ENCODE measurements around the gene FSTL4.

DNA sequence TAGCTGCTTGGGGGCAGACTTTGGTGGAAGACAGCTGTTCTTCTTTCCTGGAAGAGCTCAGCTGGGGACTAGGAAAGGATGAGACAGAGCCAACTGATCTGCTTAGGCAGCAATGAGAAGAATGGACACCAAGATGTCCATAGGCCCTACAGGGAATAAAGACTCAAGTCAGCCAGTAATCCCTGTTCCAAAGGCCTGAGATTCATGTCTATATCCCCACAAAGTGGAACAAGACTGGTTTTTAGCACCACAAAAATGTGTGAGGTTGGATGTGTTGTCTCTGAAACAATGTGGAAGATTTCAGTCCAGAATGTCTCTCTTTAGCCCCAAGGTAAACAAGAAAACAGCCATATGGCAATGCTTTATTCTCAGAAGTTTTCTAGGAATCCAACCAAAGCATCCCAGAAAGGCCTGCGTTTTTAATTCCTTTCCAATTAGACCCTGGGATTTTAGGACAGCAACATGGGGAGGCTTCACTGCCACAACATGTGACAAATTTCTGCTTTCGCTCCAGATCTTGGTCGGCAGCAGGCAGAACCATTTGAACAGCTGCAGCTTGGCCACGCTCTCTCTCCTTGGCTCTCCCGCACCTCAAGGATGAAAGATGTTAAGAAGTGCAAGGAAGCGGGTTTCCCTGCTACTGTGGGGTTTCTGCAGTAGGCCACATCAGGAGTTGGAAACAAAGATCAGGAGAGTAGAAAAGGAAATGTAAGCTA is 245.1 kb downstream of the FSTL4 start:
- TF ChIP-seq, protein P1, sequence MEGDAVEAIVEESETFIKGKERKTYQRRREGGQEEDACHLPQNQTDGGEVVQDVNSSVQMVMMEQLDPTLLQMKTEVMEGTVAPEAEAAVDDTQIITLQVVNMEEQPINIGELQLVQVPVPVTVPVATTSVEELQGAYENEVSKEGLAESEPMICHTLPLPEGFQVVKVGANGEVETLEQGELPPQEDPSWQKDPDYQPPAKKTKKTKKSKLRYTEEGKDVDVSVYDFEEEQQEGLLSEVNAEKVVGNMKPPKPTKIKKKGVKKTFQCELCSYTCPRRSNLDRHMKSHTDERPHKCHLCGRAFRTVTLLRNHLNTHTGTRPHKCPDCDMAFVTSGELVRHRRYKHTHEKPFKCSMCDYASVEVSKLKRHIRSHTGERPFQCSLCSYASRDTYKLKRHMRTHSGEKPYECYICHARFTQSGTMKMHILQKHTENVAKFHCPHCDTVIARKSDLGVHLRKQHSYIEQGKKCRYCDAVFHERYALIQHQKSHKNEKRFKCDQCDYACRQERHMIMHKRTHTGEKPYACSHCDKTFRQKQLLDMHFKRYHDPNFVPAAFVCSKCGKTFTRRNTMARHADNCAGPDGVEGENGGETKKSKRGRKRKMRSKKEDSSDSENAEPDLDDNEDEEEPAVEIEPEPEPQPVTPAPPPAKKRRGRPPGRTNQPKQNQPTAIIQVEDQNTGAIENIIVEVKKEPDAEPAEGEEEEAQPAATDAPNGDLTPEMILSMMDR (IDR thresholded peaks at IDR 0.05) = no peak
- no peak for TF ChIP-seq EZH2 (IDR thresholded peaks at IDR 0.05; ENCODE audit: borderline replicate concordance, insufficient read depth, low read depth, low read length, poor library complexity, severe bottlenecking)

Measured in B cell (primary cell).